ENCODE results near the gene TDRD7.
A peak's percentile ranks its signal among the peaks of the same experiment; 100 is the strongest.

TDRD7 gene

GRCh38 chr9:97507428-97507984 lies 95.6 kb downstream of the TDRD7 start:
- no peak for DNase-seq (ENCODE audit: low spot score)

- no peak for DNase-seq (ENCODE audit: low spot score)
Observed at GRCh38 chr9:97508852-97509251, 97.0 kb downstream of the TDRD7 start.

GRCh38 chr9:97510797-97511654 lies 99.1 kb downstream of the TDRD7 start:
- peak; percentile 32 for DNase-seq (ENCODE audit: low spot score)

GRCh38 chr9:97511655-97512427 lies 99.9 kb downstream of the TDRD7 start:
- DNase-seq (ENCODE audit: low spot score): no peak

- no peak for DNase-seq (ENCODE audit: low spot score)
Observed at GRCh38 chr9:97512966-97513560, 101.2 kb downstream of the TDRD7 start.

- DNase-seq (ENCODE audit: low spot score): no peak
Observed at GRCh38 chr9:97514531-97514930, 102.6 kb downstream of the TDRD7 start.

GRCh38 chr9:97515662-97516061 lies 103.8 kb downstream of the TDRD7 start:
- DNase-seq (ENCODE audit: low spot score): no peak

- DNase-seq (ENCODE audit: low spot score): no peak
Observed at GRCh38 chr9:97516111-97516510, 104.2 kb downstream of the TDRD7 start.

GRCh38 chr9:97517331-97518089 lies 105.6 kb downstream of the TDRD7 start:
- no peak for DNase-seq (ENCODE audit: low spot score)

- DNase-seq (ENCODE audit: low spot score): no peak
Observed at GRCh38 chr9:97518166-97518908, 106.4 kb downstream of the TDRD7 start.

GRCh38 chr9:97518909-97519307 lies 107.0 kb downstream of the TDRD7 start:
- peak; percentile 84 for DNase-seq (ENCODE audit: low spot score)

- DNase-seq (ENCODE audit: low spot score): no peak
Observed at GRCh38 chr9:97519441-97519970, 107.6 kb downstream of the TDRD7 start.

GRCh38 chr9:97521576-97522333 lies 109.9 kb downstream of the TDRD7 start:
- DNase-seq (ENCODE audit: low spot score): no peak

GRCh38 chr9:97524424-97524823 lies 112.5 kb downstream of the TDRD7 start:
- no peak for DNase-seq (ENCODE audit: low spot score)

GRCh38 chr9:97525451-97525850 lies 113.6 kb downstream of the TDRD7 start:
- no peak for DNase-seq (ENCODE audit: low spot score)

- no peak for DNase-seq (ENCODE audit: low spot score)
Observed at GRCh38 chr9:97526895-97527575, 115.1 kb downstream of the TDRD7 start.

GRCh38 chr9:97527626-97528528 lies 116.0 kb downstream of the TDRD7 start:
- DNase-seq (ENCODE audit: low spot score): no peak

- no peak for DNase-seq (ENCODE audit: low spot score)
Observed at GRCh38 chr9:97528529-97529230, 116.8 kb downstream of the TDRD7 start.
